SU-DHL-6 (cell line): ENCODE data around the gene WFDC6.

ENCODE experiments used
- EZH2phosphoT487 ChIP-seq: fragments of 200-600 bp; sonication (generic), shearing (Covaris generic); conservative IDR thresholded peaks from 2 replicates; pipeline ENCODE4 v1.6.1; 2018; ENCODE audit warnings: mild to moderate bottlenecking, antibody characterized with exemption, low read length, moderate library complexity, mixed read lengths
- TF ChIP-seq, protein P1 (sequence below): fragments of 200-600 bp; sonication (generic); IDR thresholded peaks from one replicate; pipeline ENCODE4 v1.5.1; 2017; ENCODE audit warnings: antibody characterized with exemption, mild to moderate bottlenecking, low read length, moderate library complexity; ENCODE audit not compliant: insufficient read depth, poor library complexity, severe bottlenecking

DNA sequence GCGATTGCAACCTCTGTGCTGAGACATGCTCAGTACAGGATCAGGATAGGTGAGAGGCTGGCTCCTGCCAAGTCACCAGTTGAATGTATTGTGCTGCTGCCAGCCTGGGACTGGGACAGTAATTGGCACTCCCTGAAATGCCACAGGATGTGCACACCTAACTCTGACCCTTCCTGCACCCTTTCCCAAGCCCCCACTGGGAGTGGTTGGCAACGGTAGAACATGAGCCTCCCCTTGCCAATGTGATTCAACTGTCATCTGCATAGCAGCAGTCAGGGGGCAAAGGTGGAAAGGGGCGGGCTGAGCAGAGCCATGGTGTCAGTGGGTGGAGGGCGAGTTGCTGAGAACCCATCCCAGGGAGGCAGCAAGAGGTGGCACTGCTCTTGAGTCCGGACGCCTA, 39.3 kb downstream of the WFDC6 start:
- TF ChIP-seq EZH2phosphoT487: no peak
- TF ChIP-seq, protein P1, sequence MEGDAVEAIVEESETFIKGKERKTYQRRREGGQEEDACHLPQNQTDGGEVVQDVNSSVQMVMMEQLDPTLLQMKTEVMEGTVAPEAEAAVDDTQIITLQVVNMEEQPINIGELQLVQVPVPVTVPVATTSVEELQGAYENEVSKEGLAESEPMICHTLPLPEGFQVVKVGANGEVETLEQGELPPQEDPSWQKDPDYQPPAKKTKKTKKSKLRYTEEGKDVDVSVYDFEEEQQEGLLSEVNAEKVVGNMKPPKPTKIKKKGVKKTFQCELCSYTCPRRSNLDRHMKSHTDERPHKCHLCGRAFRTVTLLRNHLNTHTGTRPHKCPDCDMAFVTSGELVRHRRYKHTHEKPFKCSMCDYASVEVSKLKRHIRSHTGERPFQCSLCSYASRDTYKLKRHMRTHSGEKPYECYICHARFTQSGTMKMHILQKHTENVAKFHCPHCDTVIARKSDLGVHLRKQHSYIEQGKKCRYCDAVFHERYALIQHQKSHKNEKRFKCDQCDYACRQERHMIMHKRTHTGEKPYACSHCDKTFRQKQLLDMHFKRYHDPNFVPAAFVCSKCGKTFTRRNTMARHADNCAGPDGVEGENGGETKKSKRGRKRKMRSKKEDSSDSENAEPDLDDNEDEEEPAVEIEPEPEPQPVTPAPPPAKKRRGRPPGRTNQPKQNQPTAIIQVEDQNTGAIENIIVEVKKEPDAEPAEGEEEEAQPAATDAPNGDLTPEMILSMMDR: no peak
